Middle frontal gyrus (tissue), 1 donor: ENCODE data around the gene GPRC5B.

ENCODE experiments used
- DNase-seq: peaks from one replicate; pipeline ENCODE4 v3.0.0-alpha.2; 2015; ENCODE audit warnings: low spot score; ENCODE audit errors: extremely low spot score

The GPRC5B gene

GRCh38 chr16:19898924-19899604, 14.4 kb upstream of the GPRC5B start:
- DNase-seq, result no peak

GRCh38 chr16:19898166-19898565, 13.5 kb upstream of the GPRC5B start:
- no peak for DNase-seq

GRCh38 chr16:19896951-19897350, 12.3 kb upstream of the GPRC5B start:
- no peak for DNase-seq

- DNase-seq, result no peak
Observed at GRCh38 chr16:19894586-19894985, 9.9 kb upstream of the GPRC5B start.

GRCh38 chr16:19892902-19893301, 8.3 kb upstream of the GPRC5B start:
- DNase-seq, result no peak

- DNase-seq, result no peak
Observed at GRCh38 chr16:19890901-19891300, 6.3 kb upstream of the GPRC5B start.

- no peak for DNase-seq
Observed at GRCh38 chr16:19888834-19889233, 4.2 kb upstream of the GPRC5B start.

- peak; percentile 81 for DNase-seq
Observed at GRCh38 chr16:19886073-19886941, 1.7 kb upstream of the GPRC5B start.

- DNase-seq, result no peak
Observed at GRCh38 chr16:19885451-19886072, 914 bp upstream of the GPRC5B start.

GRCh38 chr16:19883966-19884485, 622 bp downstream of the GPRC5B start:
- DNase-seq, result no peak

- DNase-seq, result peak; percentile 80
Observed at GRCh38 chr16:19883296-19883965, 1.2 kb downstream of the GPRC5B start.

- no peak for DNase-seq
Observed at GRCh38 chr16:19882646-19883045, 2.0 kb downstream of the GPRC5B start.

- peak; percentile 67 for DNase-seq
Observed at GRCh38 chr16:19882186-19882585, 2.5 kb downstream of the GPRC5B start.

GRCh38 chr16:19881783-19882182, 2.9 kb downstream of the GPRC5B start:
- DNase-seq, result no peak

GRCh38 chr16:19881028-19881427, 3.6 kb downstream of the GPRC5B start:
- DNase-seq, result no peak

- no peak for DNase-seq
Observed at GRCh38 chr16:19879241-19879792, 5.3 kb downstream of the GPRC5B start.

GRCh38 chr16:19878757-19879156, 5.9 kb downstream of the GPRC5B start:
- DNase-seq, result no peak

GRCh38 chr16:19876501-19877059, 8.1 kb downstream of the GPRC5B start:
- no peak for DNase-seq

- DNase-seq, result no peak
Observed at GRCh38 chr16:19875900-19876299, 8.7 kb downstream of the GPRC5B start.

- no peak for DNase-seq
Observed at GRCh38 chr16:19874851-19875546, 9.6 kb downstream of the GPRC5B start.
